Measurements from ENCODE around the gene IL16.

- no peak for TF ChIP-seq CTCF (IDR thresholded peaks at IDR 0.05 in 2 of 3, conservative IDR thresholded peaks at IDR 0.05 in 1 of 3; ENCODE audit: borderline replicate concordance in 1 of 3, insufficient read depth in 1 of 3, low read depth in 2 of 3, low read length in 2 of 3)
- no peak for TF ChIP-seq POLR2A (IDR thresholded peaks at IDR 0.05; ENCODE audit: borderline replicate concordance, extremely low read depth, insufficient read depth, insufficient read length)
- no peak for TF ChIP-seq EZH2 (IDR thresholded peaks at IDR 0.05)
- TF ChIP-seq CEBPB (IDR thresholded peaks at IDR 0.05; ENCODE audit: low read depth), result no peak
- TF ChIP-seq SP1 (IDR thresholded peaks at IDR 0.05; ENCODE audit: low read depth), result no peak
- TF ChIP-seq MAX (IDR thresholded peaks at IDR 0.05), result no peak
- no peak for TF ChIP-seq ZFX (IDR thresholded peaks at IDR 0.05)
- TF ChIP-seq REST (IDR thresholded peaks at IDR 0.05; ENCODE audit: low read depth), result no peak
- TF ChIP-seq JUND (IDR thresholded peaks at IDR 0.05), result no peak
- TF ChIP-seq EZH2phosphoT487 (IDR thresholded peaks at IDR 0.05; ENCODE audit: borderline replicate concordance), result no peak
- TF ChIP-seq CBX3 (IDR thresholded peaks at IDR 0.05; ENCODE audit: low read depth), result no peak
These were observed 17.3 kb downstream of the IL16 start for GRCh38 chr15:81213982-81214381.

Measured in HCT116 (cell line).